GM23248 (cell line): ENCODE data around the gene MYO18B.

Source experiments
- EZH2 ChIP-seq: fragments of 200-600 bp; sonication (generic); IDR thresholded peaks from 2 replicates; pipeline ENCODE4 v1.6.1; 2018; ENCODE audit warnings: antibody characterized with exemption, mild to moderate bottlenecking; ENCODE audit not compliant: insufficient read depth, poor library complexity, severe bottlenecking
- EZH2phosphoT487 ChIP-seq: fragments of 200-600 bp; sonication (generic); IDR thresholded peaks from 2 replicates; pipeline ENCODE4 v1.6.1; 2018; ENCODE audit warnings: antibody characterized with exemption, moderate library complexity, mild to moderate bottlenecking, low read depth; ENCODE audit not compliant: insufficient read depth

GRCh38 chr22:25938151-25938550 is 196.2 kb downstream of the MYO18B start:
- TF ChIP-seq EZH2phosphoT487 (no peak), EZH2 (no peak)
